ENCODE data around the gene AP4B1.

The AP4B1 gene

DNA sequence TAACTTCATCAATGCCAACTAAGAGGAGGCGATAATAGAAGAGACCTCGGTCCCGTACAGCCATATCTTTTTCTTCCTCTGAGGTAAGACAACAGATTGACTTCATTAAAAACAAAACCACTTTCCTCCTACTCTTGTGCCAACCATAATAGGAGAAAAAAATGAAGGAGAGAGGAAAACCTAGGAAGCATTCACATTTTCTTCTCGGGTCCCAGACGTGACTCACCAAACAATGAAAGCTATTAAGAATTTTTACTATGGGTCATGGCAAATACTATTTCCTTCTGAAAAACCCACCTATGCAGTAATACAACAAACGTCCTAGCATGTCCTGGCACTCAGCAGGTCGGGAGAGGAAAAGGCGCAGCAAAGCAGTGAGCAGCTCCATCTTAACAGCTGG is 8.6 kb downstream of the AP4B1 start:
- no peak overlapping the region for H3K4me3 ChIP-seq (ENCODE audit: low read depth, low read length)

DNA sequence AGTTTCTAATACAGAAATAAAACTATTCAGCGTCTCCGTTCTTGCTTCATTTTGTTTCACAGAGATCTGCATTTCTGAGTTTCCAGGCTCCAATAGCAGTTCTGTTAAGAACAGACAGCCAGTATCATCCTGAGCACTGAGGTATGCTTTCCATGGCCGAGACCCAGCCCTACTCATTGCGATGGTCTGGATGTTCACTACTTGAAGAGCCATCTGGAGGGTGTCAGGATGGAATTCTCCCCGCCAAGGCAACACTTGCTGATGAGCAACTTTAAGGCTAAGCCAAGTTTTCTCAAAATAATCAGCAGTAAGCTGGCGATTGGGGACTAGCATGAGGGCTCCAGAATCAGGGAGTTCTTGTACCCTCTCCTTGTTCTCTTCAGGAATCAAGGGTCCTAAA is 9.5 kb downstream of the AP4B1 start:
- H3K4me3 ChIP-seq (ENCODE audit: low read depth, low read length), result no peak overlapping the region

GRCh38 chr1:113893267-113893666 is 11.3 kb downstream of the AP4B1 start:
- H3K4me3 ChIP-seq (ENCODE audit: low read depth, low read length), result no peak overlapping the region

GRCh38 chr1:113891631-113892220 is 12.9 kb downstream of the AP4B1 start:
- no peak overlapping the region for H3K4me3 ChIP-seq (ENCODE audit: low read depth, low read length)

- H3K4me3 ChIP-seq (ENCODE audit: low read depth, low read length), result no peak overlapping the region
Observed at GRCh38 chr1:113890816-113891215, 13.8 kb downstream of the AP4B1 start.

GRCh38 chr1:113887402-113888175 is 17.0 kb downstream of the AP4B1 start, which contains the start of gene BCL2L15:
Gene BCL2L15 (minus strand): TSS chr1:113887581. CDS start chr1:113887375, 206 bp downstream.
- H3K4me3 ChIP-seq (ENCODE audit: low read depth, low read length), result no peak within 1 kb of the TSS

DNA sequence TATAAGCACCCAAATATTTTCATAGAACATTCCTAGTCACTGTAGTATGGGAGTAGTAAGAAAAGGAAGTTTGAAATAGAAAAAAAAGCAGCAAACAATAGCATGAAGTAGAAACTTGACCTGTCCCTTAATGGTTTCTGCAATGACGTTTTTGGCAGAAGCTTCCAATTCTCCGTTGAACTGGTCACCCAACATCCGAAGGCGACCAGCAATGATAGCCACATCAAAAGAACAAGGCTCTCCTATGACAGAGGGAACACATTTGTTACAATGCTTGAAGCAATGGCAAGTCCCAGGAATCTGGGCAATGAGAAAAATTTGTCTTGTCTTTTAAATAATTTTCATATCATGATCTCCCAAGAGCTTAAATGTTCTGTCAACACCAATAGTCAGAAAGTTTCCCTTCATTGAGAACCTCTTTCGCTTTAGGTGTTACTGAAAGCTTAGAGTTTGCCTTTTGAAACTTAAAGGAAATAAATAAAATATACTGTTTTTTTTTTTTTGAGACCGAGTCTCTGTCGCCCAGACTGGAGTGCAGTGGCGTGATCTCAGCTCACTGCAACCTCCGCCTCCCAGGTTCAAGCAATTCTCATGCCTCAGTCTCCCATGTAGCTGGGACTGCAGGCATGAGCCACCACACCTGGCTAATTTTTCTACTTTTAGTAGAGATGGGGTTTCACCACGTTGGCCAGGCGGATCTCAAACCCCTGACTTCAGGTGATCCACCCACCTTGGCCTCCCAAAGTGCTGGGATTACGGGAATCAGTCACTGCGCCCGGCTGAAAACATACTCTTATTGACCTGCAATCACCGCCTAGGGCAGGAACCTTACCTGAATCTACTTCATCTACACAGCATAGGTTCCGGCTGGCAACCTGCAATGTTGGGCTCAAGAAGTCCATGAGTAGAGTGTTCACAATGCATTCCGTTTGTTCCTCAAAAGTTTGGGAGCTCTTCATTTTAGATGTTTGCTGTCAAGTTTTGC is 17.9 kb downstream of the AP4B1 start:
- no peak overlapping the region for H3K4me3 ChIP-seq (ENCODE audit: low read depth, low read length)

DNA sequence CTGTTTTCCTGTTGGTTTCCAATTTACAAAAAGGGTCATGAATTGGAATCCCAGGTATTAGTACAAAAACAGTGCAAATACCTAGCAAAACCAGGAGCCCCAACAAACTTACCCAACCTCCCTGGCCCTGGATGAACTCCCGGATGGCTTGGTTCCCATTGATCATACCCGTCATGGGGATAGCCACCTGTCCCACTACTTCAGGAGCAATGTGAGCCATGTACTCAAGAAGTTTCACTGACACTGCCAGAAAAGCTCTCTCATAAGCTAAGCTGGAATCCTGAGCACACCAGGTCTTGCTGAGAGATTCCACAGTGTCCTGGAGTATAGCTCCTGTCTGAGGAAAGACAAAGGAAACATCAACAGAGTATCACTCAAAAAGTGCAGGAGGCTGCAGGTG is 22.9 kb downstream of the AP4B1 start:
- no peak overlapping the region for H3K4me3 ChIP-seq (ENCODE audit: low read depth, low read length)

GRCh38 chr1:113879739-113880038 is 24.9 kb downstream of the AP4B1 start:
- H3K4me3 ChIP-seq (ENCODE audit: low read depth, low read length), result no peak overlapping the region

DNA sequence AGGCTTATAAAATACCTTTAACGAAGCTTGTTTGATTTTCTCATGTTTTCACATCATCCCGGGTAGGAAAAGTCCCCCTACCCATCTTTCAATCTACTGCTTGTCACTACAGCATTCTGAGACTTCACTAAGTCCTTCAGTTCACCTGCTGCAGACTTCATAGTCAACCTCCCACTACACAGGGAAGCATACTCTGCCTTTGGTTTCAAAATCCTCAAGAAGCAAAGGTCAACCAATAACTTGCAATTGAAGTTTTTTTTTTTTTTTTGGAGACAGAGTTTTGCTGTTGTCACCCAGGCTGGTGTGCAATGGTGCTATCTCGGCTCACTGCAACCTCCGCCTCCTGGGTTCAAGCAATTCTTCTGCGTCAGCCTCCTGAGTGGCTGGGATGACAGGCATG is 28.4 kb downstream of the AP4B1 start:
- H3K4me3 ChIP-seq (ENCODE audit: low read depth, low read length), result no peak overlapping the region

- H3K4me3 ChIP-seq (ENCODE audit: low read depth, low read length), result no peak overlapping the region
Observed at GRCh38 chr1:113875714-113876113, 28.9 kb downstream of the AP4B1 start.

DNA sequence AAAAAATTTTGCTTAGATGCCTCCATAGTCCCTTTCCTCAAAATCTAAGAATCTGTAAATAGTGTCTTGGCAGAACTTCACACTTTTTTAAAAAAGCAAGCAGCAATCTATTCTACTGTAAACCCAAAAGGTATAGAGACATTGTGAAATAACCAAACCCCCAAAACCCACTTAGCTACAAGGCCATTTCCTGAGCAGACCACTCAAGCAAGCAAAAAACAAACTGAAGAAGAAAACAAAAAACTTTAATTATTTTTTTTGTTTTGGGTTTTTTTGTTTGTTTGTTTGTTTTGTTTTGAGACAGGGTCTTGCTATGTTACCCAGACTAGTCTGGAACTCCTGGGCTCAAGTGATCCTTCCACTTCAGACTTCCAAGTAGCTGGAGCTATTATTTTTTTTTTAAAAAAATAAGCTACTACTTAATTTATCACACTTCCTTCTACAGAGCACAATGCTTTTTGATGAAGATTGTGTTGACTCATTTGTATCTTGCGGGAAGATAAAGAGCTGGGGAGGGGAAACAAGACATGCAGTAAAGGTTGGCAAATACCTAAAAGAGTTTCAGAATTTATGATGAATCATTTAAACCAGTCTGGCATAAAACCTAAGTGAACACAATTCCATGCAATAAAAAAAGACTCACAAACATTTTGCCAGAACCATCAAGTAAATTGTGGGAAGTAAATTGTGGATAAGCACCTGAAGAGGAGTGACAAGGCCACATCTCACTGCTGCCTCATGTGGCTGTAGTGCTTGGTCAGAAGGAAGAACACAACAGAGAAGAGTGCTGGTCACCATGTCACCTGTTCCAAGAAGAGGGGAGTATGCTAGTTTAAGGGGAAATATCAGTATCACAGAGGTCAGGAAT is 30.4 kb downstream of the AP4B1 start:
- H3K4me3 ChIP-seq (ENCODE audit: low read depth, low read length), result no peak overlapping the region

DNA sequence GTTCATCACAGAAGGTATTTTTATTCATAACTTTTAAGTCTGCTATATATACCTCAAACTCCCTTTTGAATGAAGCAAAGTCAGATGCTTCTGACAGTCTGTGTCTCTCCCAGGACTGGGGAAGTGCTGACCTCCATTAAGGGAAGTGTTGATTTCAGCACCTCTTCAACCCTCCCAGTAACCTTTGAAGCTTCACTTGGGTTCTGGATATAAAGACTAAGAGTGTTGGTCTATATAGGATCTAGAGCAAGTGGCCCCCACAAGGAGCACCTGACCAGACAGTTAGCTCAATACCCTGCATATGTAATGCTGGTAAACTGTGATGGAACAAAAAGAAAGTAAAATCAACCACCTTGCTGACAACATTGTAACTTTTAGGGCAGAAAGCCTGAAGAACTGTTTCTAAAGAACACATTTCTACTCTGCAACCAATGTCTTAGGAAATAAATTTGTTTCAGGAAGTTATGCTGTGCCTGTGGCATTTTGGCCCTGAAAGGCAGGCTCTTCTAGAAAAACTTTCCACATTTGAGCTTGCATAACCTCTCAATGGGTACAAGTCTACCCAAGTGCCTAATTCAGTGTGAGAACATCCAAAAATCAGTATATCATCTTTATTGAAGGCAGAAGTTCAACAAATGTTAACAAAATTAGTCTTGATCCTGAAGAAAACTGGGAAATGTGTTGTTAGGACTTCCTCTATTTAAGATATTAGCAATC is 32.2 kb downstream of the AP4B1 start:
- H3K4me3 ChIP-seq (ENCODE audit: low read depth, low read length), result no peak overlapping the region

- H3K4me3 ChIP-seq (ENCODE audit: low read depth, low read length), result no peak within 1 kb of the TSS
Observed at GRCh38 chr1:113871597-113872113, 32.9 kb downstream of the AP4B1 start, which contains the start of gene PTPN22. Gene PTPN22 (minus strand): TSS chr1:113871712.

DNA sequence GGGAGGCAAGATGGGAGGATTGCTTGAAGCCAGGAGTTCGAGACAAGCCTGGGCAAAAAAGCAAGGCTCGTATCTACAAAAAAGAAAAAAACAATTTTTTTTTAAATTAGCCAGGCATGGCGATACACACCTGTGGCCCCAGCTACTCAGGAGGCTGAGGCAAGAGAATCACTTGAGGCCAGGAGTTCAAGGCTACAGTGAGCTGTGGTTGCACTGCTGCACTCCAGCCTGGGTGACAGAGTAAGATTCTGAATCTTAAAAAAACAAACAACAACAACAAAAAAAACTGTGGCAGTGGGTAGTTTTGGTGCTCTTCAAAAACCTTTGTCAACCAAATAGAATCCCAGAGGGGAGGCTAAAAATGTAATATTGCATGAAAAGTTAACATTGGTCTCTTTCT is 33.8 kb downstream of the AP4B1 start:
- H3K4me3 ChIP-seq (ENCODE audit: low read depth, low read length), result no peak overlapping the region

DNA sequence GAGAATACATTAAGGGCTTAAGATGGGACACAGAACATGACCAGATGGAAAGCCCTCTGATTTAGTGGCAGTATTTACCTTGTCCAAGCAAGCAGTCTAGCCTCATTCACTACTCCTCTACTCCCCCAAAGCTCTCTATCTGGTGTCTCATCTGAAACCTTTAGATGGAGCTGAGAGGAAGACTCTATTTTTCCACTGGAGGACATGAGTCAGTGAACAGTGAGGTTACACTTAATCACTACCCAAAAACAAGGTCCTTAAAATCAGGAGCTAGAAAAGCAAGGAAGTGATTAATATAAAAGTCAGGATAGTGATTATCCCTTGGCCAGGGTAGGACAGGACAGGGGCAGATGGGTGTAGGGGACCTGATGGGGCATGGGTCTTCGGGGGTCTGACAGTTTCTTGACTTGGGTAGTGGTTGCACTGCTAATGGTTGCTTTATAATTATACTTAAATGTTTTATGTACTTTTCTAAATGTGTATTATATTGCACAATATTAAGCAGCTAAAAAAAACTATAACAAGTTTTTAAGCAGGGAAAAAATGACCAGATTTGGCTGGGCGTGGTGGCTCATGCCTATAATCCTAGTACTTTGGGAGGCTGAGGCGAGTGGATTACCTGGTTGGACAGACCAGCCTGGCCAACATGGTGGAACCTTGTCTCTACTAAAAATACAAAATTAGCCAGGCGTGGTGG is 36.1 kb downstream of the AP4B1 start:
- H3K4me3 ChIP-seq (ENCODE audit: low read depth, low read length), result no peak overlapping the region

- no peak overlapping the region for H3K4me3 ChIP-seq (ENCODE audit: low read depth, low read length)
Observed at GRCh38 chr1:113861641-113862040, 43.0 kb downstream of the AP4B1 start.

GRCh38 chr1:113860891-113861290 is 43.7 kb downstream of the AP4B1 start:
- H3K4me3 ChIP-seq (ENCODE audit: low read depth, low read length), result no peak overlapping the region
